GM19240 (cell line): Measurements from ENCODE around the gene SLC18B1.

Experiments used
- DNase-seq: peaks from one replicate; pipeline ENCODE4 v3.0.0; 2011; ENCODE audit warnings: low spot score; ENCODE audit not compliant: insufficient read length

SLC18B1 gene

GRCh38 chr6:132797951-132798868 is at the start of gene SLC18B1:
SLC18B1 (minus strand) TSS chr6:132798637; CDS start chr6:132798456, 181 bp downstream.
- no peak for DNase-seq

- no peak for DNase-seq
These were observed 45.0 kb upstream of the SLC18B1 start for GRCh38 chr6:132843316-132844035.

GRCh38 chr6:132841966-132842365 is 43.5 kb upstream of the SLC18B1 start:
- no peak for DNase-seq

- no peak for DNase-seq
These were observed 34.5 kb upstream of the SLC18B1 start for GRCh38 chr6:132832891-132833290.

- no peak for DNase-seq
These were observed 31.9 kb upstream of the SLC18B1 start for GRCh38 chr6:132830334-132830751.

- no peak for DNase-seq
These were observed 22.4 kb upstream of the SLC18B1 start for GRCh38 chr6:132820629-132821381.

- no peak for DNase-seq
These were observed 21.1 kb upstream of the SLC18B1 start for GRCh38 chr6:132819405-132820161.

GRCh38 chr6:132818404-132819359 is 20.2 kb upstream of the SLC18B1 start:
- DNase-seq, result no peak

GRCh38 chr6:132817554-132818403 is 19.3 kb upstream of the SLC18B1 start:
- DNase-seq, result no peak

- no peak for DNase-seq
These were observed 18.2 kb upstream of the SLC18B1 start for GRCh38 chr6:132816660-132817059.

GRCh38 chr6:132814716-132815570 is 16.5 kb upstream of the SLC18B1 start:
- no peak for DNase-seq

- DNase-seq, result no peak
These were observed 14.9 kb upstream of the SLC18B1 start for GRCh38 chr6:132813173-132813856.

- no peak for DNase-seq
These were observed 14.3 kb upstream of the SLC18B1 start for GRCh38 chr6:132812756-132813172.

- no peak for DNase-seq
These were observed 13.9 kb upstream of the SLC18B1 start for GRCh38 chr6:132812255-132812732.

- DNase-seq, result no peak
These were observed 12.8 kb upstream of the SLC18B1 start for GRCh38 chr6:132811276-132811675.

GRCh38 chr6:132805548-132805947 is 7.1 kb upstream of the SLC18B1 start:
- DNase-seq, result no peak

GRCh38 chr6:132804251-132804650 is 5.8 kb upstream of the SLC18B1 start:
- no peak for DNase-seq
